Progenitor cell of endocrine pancreas (in vitro differentiated cells): ENCODE data around the gene NFIX. TPM values are rescaled to one million over a fixed set of nuclear protein-coding genes. Genes with fewer than 3 reads are reported as not detected.

Experiments
- DNase-seq: peaks from one replicate; pipeline ENCODE4 v3.0.0; 2021; ENCODE audit warnings: low spot score; ENCODE audit not compliant: unreplicated experiment
- H3K27ac Mint-ChIP-seq: 2 replicates; pipeline ENCODE4 v1.8.0; 2021; ENCODE audit warnings: mild to moderate bottlenecking, moderate library complexity, mixed read lengths
- H3K27me3 Mint-ChIP-seq: 2 replicates; pipeline ENCODE4 v1.8.0; 2021; ENCODE audit warnings: mixed read lengths
- H3K36me3 Mint-ChIP-seq: 2 replicates; pipeline ENCODE4 v1.8.0; 2022; ENCODE audit warnings: mixed read lengths; ENCODE audit not compliant: insufficient read depth
- H3K4me1 Mint-ChIP-seq: 2 replicates; pipeline ENCODE4 v1.8.0; 2021; ENCODE audit warnings: low read depth, mixed read lengths
- H3K4me3 Mint-ChIP-seq: 2 replicates; pipeline ENCODE4 v1.8.0; 2021; ENCODE audit warnings: low read depth, mild to moderate bottlenecking, moderate library complexity, mixed read lengths
- H3K9me3 Mint-ChIP-seq: 2 replicates; pipeline ENCODE4 v1.8.0; 2021; ENCODE audit warnings: low read depth, mixed read lengths
- total RNA-seq: library from RNA; stranded (reverse); gene quantifications from 2 replicates; pipeline ENCODE4 v1.2.1, GENCODE V29; 2021
- TF ChIP-seq, protein P1 (sequence below): fragments of 200-600 bp; sonication (generic); IDR thresholded peaks from one replicate; pipeline ENCODE4 v1.5.0; 2021; ENCODE audit warnings: antibody characterized with exemption, mild to moderate bottlenecking; ENCODE audit not compliant: unreplicated experiment

The NFIX gene
- total RNA-seq, 1 donor from 2014 or later, result 0.46 TPM

DNA sequence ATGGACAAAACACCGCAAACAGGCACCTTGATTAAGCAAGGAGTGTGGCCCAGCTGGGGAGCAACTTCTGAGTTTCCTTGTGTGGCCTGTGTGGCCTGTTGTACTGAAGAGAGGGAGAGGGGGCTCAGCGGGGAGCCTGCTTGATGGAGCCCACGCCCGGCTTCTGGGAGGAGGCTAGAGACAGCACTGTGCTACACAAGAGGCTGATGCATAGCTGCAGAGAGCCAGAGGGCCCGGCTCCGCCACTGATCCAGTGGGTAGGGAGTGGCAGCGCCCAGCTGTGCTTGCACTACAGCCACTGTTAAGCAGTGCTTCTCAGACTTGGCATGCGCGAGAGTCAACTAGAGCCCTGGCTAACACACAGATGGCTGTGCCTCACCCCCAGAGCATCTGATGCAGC, 88.4 kb downstream of the NFIX start:
- no peak for DNase-seq
- Mint-ChIP-seq H3K36me3 (no peaks in the 10 kb centered on the region), H3K27me3 (peaks cover 69% of the 10 kb centered on the region), H3K4me3 (no peak overlapping the region), H3K27ac (no peak overlapping the region), H3K9me3 (no peaks in the 10 kb centered on the region), H3K4me1 (peaks cover 4% of the 10 kb centered on the region)
- TF ChIP-seq, protein P1, sequence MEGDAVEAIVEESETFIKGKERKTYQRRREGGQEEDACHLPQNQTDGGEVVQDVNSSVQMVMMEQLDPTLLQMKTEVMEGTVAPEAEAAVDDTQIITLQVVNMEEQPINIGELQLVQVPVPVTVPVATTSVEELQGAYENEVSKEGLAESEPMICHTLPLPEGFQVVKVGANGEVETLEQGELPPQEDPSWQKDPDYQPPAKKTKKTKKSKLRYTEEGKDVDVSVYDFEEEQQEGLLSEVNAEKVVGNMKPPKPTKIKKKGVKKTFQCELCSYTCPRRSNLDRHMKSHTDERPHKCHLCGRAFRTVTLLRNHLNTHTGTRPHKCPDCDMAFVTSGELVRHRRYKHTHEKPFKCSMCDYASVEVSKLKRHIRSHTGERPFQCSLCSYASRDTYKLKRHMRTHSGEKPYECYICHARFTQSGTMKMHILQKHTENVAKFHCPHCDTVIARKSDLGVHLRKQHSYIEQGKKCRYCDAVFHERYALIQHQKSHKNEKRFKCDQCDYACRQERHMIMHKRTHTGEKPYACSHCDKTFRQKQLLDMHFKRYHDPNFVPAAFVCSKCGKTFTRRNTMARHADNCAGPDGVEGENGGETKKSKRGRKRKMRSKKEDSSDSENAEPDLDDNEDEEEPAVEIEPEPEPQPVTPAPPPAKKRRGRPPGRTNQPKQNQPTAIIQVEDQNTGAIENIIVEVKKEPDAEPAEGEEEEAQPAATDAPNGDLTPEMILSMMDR, result no peak

DNA sequence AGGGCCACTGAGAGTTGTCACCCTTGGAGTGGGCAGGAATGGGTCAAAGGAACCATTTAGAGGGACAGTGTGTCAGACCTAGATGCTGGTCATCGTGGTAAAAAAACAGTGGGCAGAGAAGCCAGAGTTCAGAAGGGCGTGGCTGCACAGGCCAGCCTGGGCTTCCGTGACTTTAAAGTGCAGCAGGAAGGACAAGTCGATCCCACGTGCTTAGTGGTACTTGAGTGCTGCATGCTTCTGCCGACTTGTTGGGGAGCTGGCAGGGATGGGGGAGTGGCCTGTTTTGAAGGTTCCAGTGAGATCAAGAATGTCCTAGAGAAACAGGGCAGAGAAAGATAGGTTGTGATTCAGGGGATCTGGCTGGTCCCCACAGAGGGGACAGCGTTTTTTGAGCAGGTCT, 90.4 kb downstream of the NFIX start:
- H3K4me1 Mint-ChIP-seq, result peaks cover 4% of the 10 kb centered on the region
- H3K9me3 Mint-ChIP-seq, result no peaks in the 10 kb centered on the region
- peaks cover 73% of the 10 kb centered on the region for H3K27me3 Mint-ChIP-seq
- TF ChIP-seq, protein P1, result no peak
- no peak for DNase-seq
- H3K36me3 Mint-ChIP-seq, result no peaks in the 10 kb centered on the region
- H3K27ac Mint-ChIP-seq, result no peak overlapping the region
- H3K4me3 Mint-ChIP-seq, result no peak overlapping the region

DNA sequence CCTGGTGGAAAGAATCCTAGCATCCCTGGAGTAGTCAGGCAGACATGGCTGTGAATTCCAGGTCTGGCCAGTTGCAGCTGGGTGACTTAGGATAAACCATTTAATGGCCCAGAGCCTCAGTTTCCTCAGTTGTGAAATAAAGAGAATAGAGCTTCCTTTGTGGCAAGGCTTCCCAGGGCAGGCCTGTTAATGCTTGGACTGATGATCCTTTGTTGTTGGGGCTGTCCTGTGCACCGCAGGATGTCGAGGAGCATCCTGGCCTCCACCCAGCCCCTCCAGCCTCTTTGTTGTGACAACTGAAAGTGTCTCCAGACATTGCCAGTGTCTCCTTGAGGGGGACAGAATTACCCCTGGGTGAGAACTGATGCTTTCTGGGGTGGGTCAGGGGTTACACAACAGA, 91.1 kb downstream of the NFIX start:
- Mint-ChIP-seq H3K27me3 (peaks cover 80% of the 10 kb centered on the region), H3K4me1 (peaks cover 4% of the 10 kb centered on the region), H3K36me3 (no peaks in the 10 kb centered on the region), H3K4me3 (no peak overlapping the region), H3K9me3 (no peaks in the 10 kb centered on the region), H3K27ac (no peak overlapping the region)
- DNase-seq, result no peak
- TF ChIP-seq, protein P1, result no peak

DNA sequence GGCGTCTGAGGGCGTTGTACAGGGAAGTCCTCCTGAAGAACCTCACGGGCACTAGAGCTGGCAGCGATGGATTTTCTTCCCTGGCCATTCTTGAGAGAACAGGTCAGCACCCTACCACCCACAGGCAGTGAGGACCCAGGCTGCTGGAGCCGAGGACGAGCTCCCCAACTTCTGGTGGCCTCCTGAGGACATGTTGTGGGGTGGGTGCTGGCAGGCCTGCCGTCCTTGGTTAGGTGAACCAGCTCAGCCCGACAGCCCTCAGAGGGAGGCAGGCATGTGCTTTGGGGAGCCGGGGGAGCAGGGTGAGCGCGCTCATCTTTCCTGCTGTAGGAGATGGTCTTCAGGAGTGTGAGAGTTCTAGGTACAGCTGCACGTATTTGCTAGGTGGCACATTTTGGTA, 92.0 kb downstream of the NFIX start:
- Mint-ChIP-seq H3K27me3 (peaks cover 80% of the 10 kb centered on the region), H3K4me3 (no peak overlapping the region), H3K36me3 (no peaks in the 10 kb centered on the region), H3K9me3 (no peaks in the 10 kb centered on the region), H3K4me1 (peaks cover 6% of the 10 kb centered on the region), H3K27ac (no peak overlapping the region)
- no peak for DNase-seq
- TF ChIP-seq, protein P1, result no peak

DNA sequence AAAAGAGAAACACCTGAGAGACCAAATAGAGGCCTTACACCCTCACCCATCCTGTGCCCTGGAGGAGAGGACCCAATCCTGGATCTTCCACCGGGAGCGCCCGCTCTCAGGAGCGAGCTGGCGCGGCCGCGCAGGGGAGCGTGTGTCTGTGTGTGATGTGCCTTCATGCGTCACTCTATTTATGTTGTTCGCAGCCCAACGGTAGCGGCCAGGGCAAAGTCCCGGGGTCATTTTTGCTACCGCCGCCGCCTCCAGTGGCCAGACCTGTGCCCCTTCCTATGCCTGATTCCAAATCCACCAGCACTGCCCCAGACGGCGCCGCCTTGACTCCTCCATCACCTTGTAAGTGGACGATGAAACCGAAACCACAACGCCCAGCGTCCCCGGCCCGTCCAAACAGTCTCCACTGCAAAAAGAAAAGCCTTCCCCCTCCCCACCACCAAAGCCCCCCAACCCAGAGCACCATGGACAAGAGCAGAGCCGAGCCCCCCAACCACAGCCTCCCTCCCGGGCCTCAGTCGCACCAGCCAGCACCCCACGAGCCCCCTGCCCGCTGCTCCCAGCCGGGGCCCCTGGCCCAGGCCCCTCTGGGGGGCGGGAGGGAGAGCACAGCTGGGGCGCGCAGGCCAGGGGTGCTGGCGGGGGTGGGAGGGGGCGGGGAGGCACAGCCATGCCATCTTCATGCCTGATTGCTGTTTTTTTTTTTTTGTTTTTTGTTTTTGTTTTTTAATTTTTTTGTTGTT, 92.7 kb downstream of the NFIX start:
- no peak overlapping the region for H3K27ac Mint-ChIP-seq
- H3K36me3 Mint-ChIP-seq, result no peaks in the 10 kb centered on the region
- no peak overlapping the region for H3K4me3 Mint-ChIP-seq
- TF ChIP-seq, protein P1, result no peak
- H3K4me1 Mint-ChIP-seq, result peaks cover 2% of the 10 kb centered on the region
- H3K27me3 Mint-ChIP-seq, result peaks cover 78% of the 10 kb centered on the region
- DNase-seq, result no peak
- no peaks in the 10 kb centered on the region for H3K9me3 Mint-ChIP-seq
